K562 (cell line): ENCODE measurements around the gene C10orf71. TPM values are rescaled to one million over a fixed set of nuclear protein-coding genes. Genes with fewer than 3 reads are reported as not detected.

Source experiments
- ATAC-seq: fragments of 200-7000 bp; cut with Tn5 transposase; 3 replicates; pipeline ENCODE4 v1.9.1; 2020; ENCODE audit warnings: moderate library complexity
- BruUV-seq: library from RNA; stranded (reverse); fragments of 400-500 nt; replicated peaks from 2 replicates; lab custom pipeline; 2021; lab: Mats Ljungman, UMichigan
- CTCF ChIA-PET: fragments of 300-600 bp; formaldehyde crosslinking; extraction: SDS; loops from one replicate; lab custom pipeline; 2021; ENCODE audit warnings: low intra/inter-chr PET ratio; lab: Yijun Ruan, JAX
- POLR2A ChIA-PET: fragments of 300-600, 350-650 bp; sonication (Branson Sonifier 250); formaldehyde crosslinking; extraction: SDS; loops from one replicate; lab custom pipeline; 2021; ENCODE audit warnings: antibody characterized with exemption, inconsistent platforms; lab: Yijun Ruan, JAX
- DNase-seq, 4 experiments: peaks; one replicate each; pipeline versions ENCODE4 v3.0.0 to v3.0.0-alpha.2; 2011 to 2018; ENCODE audit warnings: low spot score in 3 of 4, mixed read lengths in 3 of 4; ENCODE audit errors: extremely low read depth in 1 of 4
- FAIRE-seq: peaks from 2 replicates; lab custom pipeline; 2011; peaks lifted over from hg19 to GRCh38; lab: Jason Lieb, UNC
- H2AFZ ChIP-seq: 2 replicates; pipeline ENCODE4 v1.6.0; 2011; ENCODE audit warnings: low read depth, low read length, control low read depth, inconsistent platforms
- H3K27ac ChIP-seq: fragments of 200-600 bp; 3 replicates; pipeline ENCODE4 v1.8.0; 2011; ENCODE audit warnings: low read depth, mild to moderate bottlenecking, control low read depth, inconsistent platforms, low read length, moderate library complexity, mixed read lengths; ENCODE audit errors: extremely low read depth
- H3K27me3 ChIP-seq, 2 experiments: fragments of 300-600 bp in 1 of 2; 2 replicates in 1 of 2; 3 replicates in 1 of 2; pipeline versions ENCODE4 v1.6.0 to v1.8.0; 2011; ENCODE audit warnings: inconsistent platforms in 2 of 2, low read length in 2 of 2, mild to moderate bottlenecking in 1 of 2, mixed read lengths in 1 of 2, moderate library complexity in 1 of 2; ENCODE audit not compliant: control insufficient read depth in 2 of 2, insufficient read depth in 2 of 2
- H3K36me3 ChIP-seq: fragments of 300-600 bp; 3 replicates; pipeline ENCODE4 v1.8.0; 2011; ENCODE audit warnings: mild to moderate bottlenecking, low read length, inconsistent platforms; ENCODE audit not compliant: control insufficient read depth, insufficient read depth
- H3K4me1 ChIP-seq, 2 experiments: fragments of 200-600 bp in 1 of 2; replicated peaks in 1 of 2; 2 replicates in 1 of 2; 3 replicates in 1 of 2; pipeline versions ENCODE4 v1.5.1 to v1.8.0; 2011; ENCODE audit warnings: inconsistent platforms in 2 of 2, low read length in 2 of 2, mild to moderate bottlenecking in 1 of 2, mixed read lengths in 1 of 2, moderate library complexity in 1 of 2; ENCODE audit not compliant: control insufficient read depth in 2 of 2, insufficient read depth in 2 of 2
- H3K4me2 ChIP-seq: 2 replicates; pipeline ENCODE4 v1.6.1; 2011; ENCODE audit warnings: low read length, control low read depth, inconsistent platforms, mixed read lengths; ENCODE audit not compliant: insufficient read depth
- H3K4me3 ChIP-seq: fragments of 200-600 bp; sonication (generic), shearing (Covaris generic); 2 replicates; pipeline ENCODE4 v1.5.1; 2016; ENCODE audit warnings: control low read depth, inconsistent platforms
- H3K79me2 ChIP-seq: fragments of 200-600 bp; 3 replicates; pipeline ENCODE4 v1.8.0; 2011; ENCODE audit warnings: low read length, inconsistent platforms; ENCODE audit not compliant: control insufficient read depth, insufficient read depth
- H3K9ac ChIP-seq, 2 experiments: 2 replicates each; pipeline versions ENCODE4 v1.6.0 to v1.6.1; 2011; ENCODE audit warnings: low read depth in 2 of 2, low read length in 2 of 2, control low read depth in 1 of 2, inconsistent platforms in 1 of 2, mild to moderate bottlenecking in 1 of 2, mixed read lengths in 1 of 2; ENCODE audit not compliant: insufficient read depth in 1 of 2
- H3K9me1 ChIP-seq: one replicate; pipeline ENCODE4 v1.6.0; 2011; ENCODE audit warnings: inconsistent platforms, mild to moderate bottlenecking, low read length, moderate library complexity; ENCODE audit not compliant: control insufficient read depth, insufficient read depth
- H3K9me3 ChIP-seq: replicated peaks from 2 replicates; pipeline ENCODE4 v1.5.1; 2011; ENCODE audit warnings: low read depth, low read length, inconsistent platforms; ENCODE audit not compliant: control insufficient read depth, insufficient read depth
- H4K20me1 ChIP-seq: replicated peaks from 2 replicates; pipeline ENCODE4 v1.6.1; 2011; ENCODE audit warnings: low read length, inconsistent platforms, mixed read lengths; ENCODE audit not compliant: control insufficient read depth, insufficient read depth
- CCNT2 ChIP-seq: IDR thresholded peaks from 2 replicates; pipeline ENCODE4 v1.6.1; 2011; ENCODE audit warnings: borderline replicate concordance, low read depth, mild to moderate bottlenecking, moderate library complexity, mixed read lengths, low read length; ENCODE audit not compliant: insufficient read length; ENCODE audit errors: extremely low read depth
- EWSR1 ChIP-seq: fragments of 450-650 bp; IDR thresholded peaks from 2 replicates; pipeline ENCODE4 v1.6.1; 2018; ENCODE audit warnings: borderline replicate concordance, mild to moderate bottlenecking, low read depth, moderate library complexity; ENCODE audit not compliant: partially characterized antibody
- HDAC3 ChIP-seq: fragments of 450-650 bp; IDR thresholded peaks from 2 replicates; pipeline ENCODE4 v1.6.1; 2018; ENCODE audit warnings: borderline replicate concordance, mild to moderate bottlenecking, moderate library complexity; ENCODE audit not compliant: partially characterized antibody
- MAZ ChIP-seq, 2 experiments: fragments of 450-650 bp in 1 of 2; sonication (generic) in 1 of 2; formaldehyde crosslinking; IDR thresholded peaks in 1 of 2; conservative IDR thresholded peaks in 1 of 2; 2 replicates each; pipeline versions ENCODE4 v1.4.0 to v1.5.0; 2020; ENCODE audit warnings: mild to moderate bottlenecking in 1 of 2, missing genetic modification reagents in 1 of 2
- MCM7 ChIP-seq, 2 experiments: fragments of 450-650 bp; IDR thresholded peaks; 2 replicates each; pipeline ENCODE4 v1.6.1; 2016 to 2018
- NCOA4 ChIP-seq: fragments of 450-650 bp; IDR thresholded peaks from 2 replicates; pipeline ENCODE4 v1.6.1; 2018; ENCODE audit warnings: mild to moderate bottlenecking; ENCODE audit not compliant: partially characterized antibody
- PHB2 ChIP-seq: fragments of 450-650 bp; IDR thresholded peaks from 2 replicates; pipeline ENCODE4 v1.6.1; 2017; ENCODE audit warnings: low read depth
- PHF20 ChIP-seq: fragments of 450-650 bp; IDR thresholded peaks from 2 replicates; pipeline ENCODE4 v1.6.1; 2018; ENCODE audit not compliant: partially characterized antibody
- POLR3A ChIP-seq: IDR thresholded peaks from 2 replicates; pipeline ENCODE4 v1.6.1; 2011; ENCODE audit warnings: borderline replicate concordance, mild to moderate bottlenecking, moderate library complexity; ENCODE audit not compliant: insufficient read length, insufficient read depth; ENCODE audit errors: extremely low read depth
- SPI1 ChIP-seq: IDR thresholded peaks from 2 replicates; pipeline ENCODE4 v1.6.1; 2011; ENCODE audit warnings: low read depth, low read length, control low read depth, borderline replicate concordance
- ZNF224 ChIP-seq: sonication (generic); formaldehyde crosslinking; IDR thresholded peaks from 2 replicates; pipeline ENCODE4 v1.8.0; 2022; ENCODE audit warnings: mild to moderate bottlenecking, missing genetic modification reagents
- in situ Hi-C: fragments of 300-500 bp; cut with MboI; formaldehyde crosslinking; loops from 4 replicates; pipeline ENCODE4 v1.15.0; 2018; ENCODE audit warnings: inconsistent platforms, mixed read lengths
- intact Hi-C: fragments of 100-400 bp; cut with micrococcal nuclease; formaldehyde crosslinking; loops from 2 replicates; pipeline ENCODE4 v1.14.2; 2022
- polyA plus RNA-seq, 8 experiments: library from polyadenylated mRNA; depleted of rRNA in 4 of 8; stranded (reverse) in 5 of 8; unstranded in 3 of 8; fragments of >200 nt; fragmentation: Nextera tagmentation in 2 of 8; fragmentation: Illumina TruSeq in 1 of 8; extraction: Ambion mirVana in 2 of 8; extraction: Trizol in 1 of 8; gene quantifications; 2 replicates each; pipeline versions ENCODE4 v1.2.1 to v1.2.3, GENCODE V29; 2011 to 2014; ENCODE audit warnings: inconsistent platforms in 1 of 8, missing spikeins in 1 of 8
- total RNA-seq, 7 experiments: library from RNA; depleted of rRNA in 6 of 7; stranded (reverse); fragments of >200 nt in 6 of 7; fragmentation: Illumina TruSeq in 2 of 7; extraction: Trizol in 2 of 7; gene quantifications; 2 replicates each; pipeline versions ENCODE4 v1.2.1 to v1.2.3, GENCODE V29; 2011 to 2021; ENCODE audit warnings: low replicate concordance in 1 of 7
- TF ChIP-seq, protein P1 (sequence below): fragments of 450-650 bp; formaldehyde crosslinking; conservative IDR thresholded peaks from 2 replicates; pipeline ENCODE4 v1.4.0; 2022; ENCODE audit warnings: mild to moderate bottlenecking, missing genetic modification characterization

The C10orf71 gene
- total and polyA plus RNA-seq, 9 of the 15 experiments (the other 6 are each of a cell fraction or from before 2014, with no cell fraction given) = 0.06 to 4.5 (median 1.3) TPM

DNA sequence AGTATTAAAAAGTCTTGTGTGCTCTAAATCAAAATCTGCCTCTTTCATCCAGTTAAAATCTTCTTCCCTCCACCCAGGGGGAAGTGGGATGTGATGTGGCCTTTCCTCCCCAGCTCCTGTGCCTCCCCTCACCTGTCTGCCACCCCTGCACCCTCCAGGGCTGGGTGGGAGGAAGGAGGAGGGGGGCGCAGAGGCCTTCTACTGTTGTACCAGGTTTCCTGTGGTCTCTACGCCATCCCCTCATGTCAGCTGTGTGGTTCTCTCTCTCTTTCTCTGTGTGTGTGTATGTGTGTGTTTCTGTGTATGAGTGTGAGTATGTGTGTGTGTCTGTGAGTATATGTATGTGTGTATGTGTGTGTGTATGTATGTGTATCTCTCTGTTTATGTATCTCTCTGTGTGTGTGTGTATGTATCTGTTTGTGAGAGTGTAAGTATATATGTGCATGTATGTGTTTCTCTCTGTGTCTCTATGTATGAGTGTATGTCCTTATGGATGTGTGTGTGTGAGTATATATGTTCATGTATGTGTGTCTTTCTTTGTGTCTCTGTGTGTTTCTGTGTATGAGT lies 45.5 kb upstream of the C10orf71 start (continued):
- TF ChIP-seq, protein P1, sequence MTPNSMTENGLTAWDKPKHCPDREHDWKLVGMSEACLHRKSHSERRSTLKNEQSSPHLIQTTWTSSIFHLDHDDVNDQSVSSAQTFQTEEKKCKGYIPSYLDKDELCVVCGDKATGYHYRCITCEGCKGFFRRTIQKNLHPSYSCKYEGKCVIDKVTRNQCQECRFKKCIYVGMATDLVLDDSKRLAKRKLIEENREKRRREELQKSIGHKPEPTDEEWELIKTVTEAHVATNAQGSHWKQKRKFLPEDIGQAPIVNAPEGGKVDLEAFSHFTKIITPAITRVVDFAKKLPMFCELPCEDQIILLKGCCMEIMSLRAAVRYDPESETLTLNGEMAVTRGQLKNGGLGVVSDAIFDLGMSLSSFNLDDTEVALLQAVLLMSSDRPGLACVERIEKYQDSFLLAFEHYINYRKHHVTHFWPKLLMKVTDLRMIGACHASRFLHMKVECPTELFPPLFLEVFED = 0 out of 2 replicates have a peak, but pooled peaks have one; percentile 38
- TF ChIP-seq EWSR1 = no peak
- no peak for TF ChIP-seq MAZ (CRISPR knock-in tag; conservative IDR thresholded peaks at IDR 0.05 in 1 of 2, IDR thresholded peaks at IDR 0.05 in 1 of 2)
- TF ChIP-seq HDAC3 = no peak

DNA sequence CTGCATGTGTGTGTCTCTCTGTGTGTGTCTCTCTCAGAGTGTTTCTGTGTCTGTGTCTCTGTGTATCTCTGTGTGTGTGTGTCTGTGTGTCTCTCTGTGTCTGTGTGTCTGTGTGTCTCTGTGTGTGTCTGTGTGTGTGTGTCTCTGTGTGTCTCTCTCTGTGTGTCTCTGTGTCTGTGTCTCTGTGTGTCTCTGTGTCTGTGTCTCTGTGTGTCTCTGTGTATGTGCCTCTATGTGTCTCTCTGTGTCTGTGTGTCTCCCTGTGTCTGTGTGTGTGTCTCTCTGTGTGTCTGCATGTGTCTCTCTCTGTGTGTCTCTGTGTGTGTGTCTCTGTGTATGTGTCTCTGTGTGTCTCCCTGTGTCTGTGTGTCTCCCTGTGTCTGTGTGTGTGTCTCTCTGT lies 44.8 kb upstream of the C10orf71 start:
- intact Hi-C loops = no loop called here
- Histone ChIP-seq H3K4me2 (no peak overlapping the region), H4K20me1 (no peaks in the 10 kb centered on the region), H3K4me1 (peaks cover 0 to 3% of the 10 kb centered on the region in 2 experiments; a peak in 2 of 5 replicates), H3K36me3 (no peaks in the 10 kb centered on the region), H3K4me3 (no peak overlapping the region), H3K9me1 (no peaks in the 10 kb centered on the region), H3K27me3 (no peaks in the 10 kb centered on the region), H3K9ac (no peak overlapping the region), H3K27ac (no peak overlapping the region), H3K79me2 (no peaks in the 10 kb centered on the region), H3K9me3 (0 out of 2 replicates have a peak, but pooled peaks cover 2% of the 10 kb centered on the region), H2AFZ (no peak overlapping the region)
- DNase-seq (no peak), FAIRE-seq (peak; percentile 62), ATAC-seq (no peak)
- BruUV-seq = no TSS peak
- POLR2A ChIA-PET = no interaction called here
- in situ Hi-C loops = no loop called here
- TF ChIP-seq PHB2 (peak; percentile 54; the same call in 1 of the 2 replicates), SPI1 (no peak), NCOA4 (peak; percentile 20), MCM7 (IDR thresholded peaks at IDR 0.05) (0 out of 4 replicates have a peak, but pooled peaks of 1 of the 2 experiments have one; percentile 64), POLR3A (no peak), CCNT2 (no peak), PHF20 (peak; percentile 26), ZNF224 (CRISPR knock-in tag) (no peak)
- CTCF ChIA-PET = no interaction called here
